HG03095 (cell line): ENCODE measurements around the gene SLCO4A1.

Source experiments
- ATAC-seq: cut with Tn5 transposase; IDR thresholded peaks from one replicate; pipeline ENCODE4 v1.9.1; 2021; ENCODE audit warnings: moderate library complexity; ENCODE audit not compliant: unreplicated experiment

Gene SLCO4A1

DNA sequence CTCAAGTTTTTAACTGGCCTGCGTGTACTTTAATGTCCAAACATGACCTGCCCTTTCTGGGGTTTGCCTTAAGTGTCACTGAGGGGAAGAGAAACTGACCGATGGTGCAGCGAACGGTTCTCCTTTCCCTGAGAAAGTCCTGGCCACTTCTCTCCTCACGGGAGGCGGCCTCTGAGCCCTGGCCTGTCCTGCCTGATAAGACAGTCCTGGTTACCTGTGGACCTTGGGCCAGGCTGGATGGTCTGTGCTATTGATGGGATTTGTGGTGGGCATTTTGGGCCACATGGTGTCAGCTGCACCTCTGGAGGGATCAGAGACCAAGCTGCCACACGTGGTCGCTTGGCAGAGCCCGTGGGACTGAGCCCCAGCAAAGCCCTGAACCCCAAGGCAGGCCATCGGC lies 54.7 kb downstream of the SLCO4A1 start:
- no peak for ATAC-seq

DNA sequence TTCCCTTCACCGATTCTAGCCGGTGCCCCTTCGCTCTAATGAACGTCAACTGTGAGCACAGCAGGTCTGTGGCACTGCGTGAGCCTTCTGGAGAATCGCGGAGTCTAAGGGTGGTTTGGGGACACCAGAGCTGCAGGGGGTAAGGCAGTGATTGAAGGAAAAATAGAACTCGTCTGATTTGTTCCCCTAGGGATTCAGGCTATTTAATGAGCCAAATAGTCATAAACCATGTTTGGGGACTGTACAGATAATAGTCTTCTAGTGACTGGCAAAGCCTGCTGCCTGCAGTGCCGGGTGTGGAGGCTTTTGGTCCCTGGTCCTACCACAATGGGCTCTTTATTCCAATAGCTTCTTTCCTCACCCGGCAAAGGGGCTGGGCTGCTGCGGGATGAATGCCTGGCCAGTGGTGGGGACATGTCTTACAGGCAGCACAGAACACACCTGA lies 55.2 kb downstream of the SLCO4A1 start:
- no peak for ATAC-seq

DNA sequence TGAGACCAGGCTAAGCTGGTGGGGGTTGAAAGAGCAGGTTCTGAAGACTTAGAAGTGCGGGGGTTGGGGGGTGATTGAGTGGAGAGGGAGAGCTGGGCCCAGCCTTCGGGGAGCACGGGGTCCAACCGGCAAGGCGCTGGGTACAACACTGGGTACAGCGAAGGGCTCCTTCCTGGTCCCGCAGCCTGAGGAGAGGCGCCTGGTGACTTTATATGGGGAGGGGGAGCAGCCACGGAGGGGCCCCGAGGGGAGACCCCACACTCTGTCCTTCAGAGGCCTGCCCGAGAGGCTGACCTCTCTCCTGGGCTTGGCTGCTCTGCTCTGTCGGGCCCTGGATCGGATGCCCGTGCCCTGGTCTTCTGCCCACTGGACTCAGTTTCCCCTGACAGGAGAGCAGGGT lies 55.9 kb downstream of the SLCO4A1 start:
- ATAC-seq: no peak

DNA sequence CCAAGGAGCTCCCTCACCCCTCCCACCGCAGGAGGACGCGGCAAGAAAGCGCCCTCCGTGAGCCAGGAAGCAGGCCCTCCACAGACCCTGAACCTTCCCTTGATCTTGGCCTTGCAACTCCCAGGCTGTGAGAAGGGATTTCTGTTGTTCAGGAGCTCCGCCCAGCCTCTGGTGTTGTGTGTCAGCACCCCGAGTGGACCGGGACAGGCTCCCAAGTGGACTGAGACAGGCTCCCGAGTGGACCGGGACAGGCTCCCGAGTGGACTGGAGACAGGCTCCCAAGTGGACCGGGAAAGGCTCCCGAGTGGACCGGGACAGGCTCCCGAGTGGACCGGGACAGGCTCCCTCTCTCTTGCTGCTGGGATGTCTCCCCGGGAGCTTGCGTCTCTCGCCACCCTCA lies 57.0 kb downstream of the SLCO4A1 start:
- no peak for ATAC-seq

DNA sequence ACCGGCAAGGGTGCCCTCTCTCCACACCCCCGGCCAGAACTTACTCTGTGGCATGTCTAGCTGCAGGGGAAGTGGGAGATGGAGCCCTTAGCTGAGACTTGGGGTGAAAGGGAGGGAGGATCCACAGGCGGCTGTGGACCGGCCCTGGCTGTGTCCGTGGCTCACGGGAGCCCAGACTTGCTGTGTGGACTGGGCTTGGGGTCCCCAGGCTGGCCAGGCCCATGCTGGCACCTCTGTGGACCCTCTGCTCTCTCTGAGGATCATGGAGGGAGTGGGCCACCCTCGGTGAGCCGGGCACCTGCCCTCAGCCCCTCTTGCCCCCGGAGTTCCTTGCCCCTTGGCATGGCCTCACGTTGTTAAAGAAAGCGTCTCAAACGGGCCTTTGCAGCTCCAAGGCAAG lies 57.4 kb downstream of the SLCO4A1 start:
- no peak for ATAC-seq

DNA sequence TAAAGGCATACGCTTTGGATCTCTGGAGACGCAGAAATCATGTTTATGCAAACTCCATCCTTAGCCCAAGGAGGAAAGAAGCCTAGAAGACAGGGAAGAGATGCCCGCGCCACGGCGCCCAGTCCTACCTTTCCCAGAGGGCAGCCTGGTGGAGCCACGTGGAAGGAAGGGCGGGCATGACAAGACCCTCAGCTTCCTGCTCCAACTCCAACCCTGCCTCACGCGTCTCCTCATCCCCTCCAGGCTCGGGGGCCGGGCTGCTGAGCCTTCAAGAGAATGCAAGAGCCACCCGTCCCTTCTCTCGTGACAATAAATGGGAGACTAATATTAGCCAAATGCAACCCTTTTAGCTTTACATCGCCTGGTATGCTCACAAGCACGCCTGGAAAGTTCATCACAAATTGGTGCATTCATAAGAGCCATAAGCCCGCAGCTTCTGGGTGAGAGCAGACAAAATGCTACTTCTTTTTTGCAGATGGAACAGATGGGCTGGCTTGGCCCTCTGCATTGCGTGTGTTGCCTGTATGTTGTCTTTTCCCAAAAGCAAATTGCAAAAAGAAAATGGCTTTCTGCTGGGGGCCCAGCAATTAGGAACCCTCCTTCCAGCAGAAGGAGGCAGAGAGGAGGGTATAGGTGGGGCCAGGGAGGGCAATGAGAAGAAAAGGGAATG lies 58.1 kb downstream of the SLCO4A1 start:
- ATAC-seq: no peak

DNA sequence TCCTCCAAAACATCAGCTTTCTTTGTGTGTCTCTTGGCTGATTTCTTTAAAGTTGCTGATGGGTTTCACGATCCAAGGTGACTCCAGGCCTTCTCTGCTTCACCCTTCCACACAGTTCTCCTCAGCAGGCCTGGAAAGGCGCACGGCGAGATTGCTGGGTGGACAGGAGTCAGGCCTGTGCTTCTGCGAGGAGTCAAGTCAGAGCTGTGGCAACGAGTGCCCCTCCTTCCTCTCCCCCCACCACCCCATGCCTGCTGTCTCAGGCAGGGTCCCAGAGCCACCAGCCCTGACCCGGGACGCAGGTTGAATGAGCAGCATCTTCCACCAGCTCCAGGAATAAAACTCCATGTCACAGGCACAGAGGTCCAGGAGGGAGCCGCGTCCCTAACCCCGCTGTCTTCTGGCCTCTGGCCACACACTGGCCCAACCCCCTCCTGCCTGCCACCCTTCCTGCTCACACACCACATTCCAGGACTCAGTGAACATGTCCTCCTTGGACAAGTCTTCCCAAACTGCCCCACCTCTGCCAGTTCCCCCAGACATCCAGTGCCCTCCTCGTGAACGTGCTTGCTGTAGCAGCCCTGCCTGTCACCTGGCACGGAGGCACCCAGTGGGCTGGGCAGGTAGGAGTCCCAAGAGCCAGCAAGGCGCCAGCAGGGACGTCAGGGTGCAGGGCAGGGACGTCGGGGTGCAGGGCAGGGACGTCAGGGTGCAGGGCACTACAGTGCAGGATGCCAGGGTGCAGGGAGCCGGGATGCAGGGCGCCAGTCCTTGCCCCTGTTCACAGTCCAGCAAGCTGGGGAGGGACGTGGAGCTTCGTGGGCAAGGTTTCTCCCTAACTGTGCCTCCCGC lies 59.1 kb downstream of the SLCO4A1 start:
- ATAC-seq: no peak

DNA sequence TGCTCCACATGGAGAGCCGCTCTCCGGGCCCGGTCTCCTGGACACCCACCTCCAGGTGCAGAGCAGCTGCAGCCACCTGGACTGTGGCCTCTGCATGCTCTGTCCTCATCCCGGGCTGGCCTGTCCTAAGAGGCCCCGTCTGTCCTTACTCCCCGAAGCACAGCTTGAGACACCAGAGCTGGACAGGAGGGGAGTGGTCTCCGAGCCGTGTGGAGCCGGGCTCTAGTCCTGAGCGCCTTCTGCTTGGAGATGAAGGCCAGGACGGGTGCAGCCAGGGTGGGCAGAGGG lies 59.7 kb downstream of the SLCO4A1 start:
- no peak for ATAC-seq

DNA sequence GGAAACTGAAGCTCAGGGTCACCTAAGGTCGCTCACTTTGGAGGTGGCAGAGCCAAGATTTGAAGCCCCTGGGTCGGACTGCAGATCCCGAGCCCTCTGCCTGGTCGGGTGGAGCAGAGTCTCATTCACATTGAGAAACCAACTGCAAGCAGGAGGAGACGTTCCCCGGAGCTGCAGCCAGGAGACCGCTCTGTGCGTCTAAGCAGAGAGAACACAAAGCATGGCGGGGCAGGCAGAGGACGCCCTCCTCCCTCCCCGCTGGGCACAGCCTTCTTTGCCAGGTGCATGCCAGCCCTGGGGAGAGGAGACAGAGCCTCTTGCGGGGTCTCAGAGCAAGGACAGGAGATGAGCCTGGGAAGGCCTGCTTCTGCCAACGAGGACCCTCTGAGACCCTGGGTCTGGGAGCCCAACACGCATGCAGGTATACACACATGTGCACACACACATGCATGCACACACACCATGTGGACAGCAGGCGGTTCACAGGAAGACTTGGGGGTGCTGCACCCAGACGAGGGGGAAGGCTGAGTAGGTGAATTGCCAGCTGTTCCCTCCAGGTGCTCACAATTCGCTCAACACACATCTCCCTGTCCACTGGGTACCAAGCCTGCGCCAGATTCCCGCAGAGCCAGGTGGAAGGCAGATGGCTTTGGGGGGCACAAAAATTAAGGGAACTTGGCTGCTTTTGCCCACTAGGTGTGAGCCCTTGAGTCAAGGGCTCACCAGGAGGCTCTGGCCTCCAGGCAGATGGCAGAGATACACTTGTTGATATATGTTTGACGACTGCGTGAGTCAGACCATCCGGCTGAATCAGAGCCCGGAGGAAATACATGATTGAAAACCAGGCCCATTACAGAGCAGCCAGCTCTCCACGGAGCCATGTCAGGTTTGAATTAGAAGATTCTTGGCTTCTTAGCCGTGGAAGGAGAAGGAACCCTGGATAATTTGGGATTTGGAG lies 60.9 kb downstream of the SLCO4A1 start:
- ATAC-seq: no peak

DNA sequence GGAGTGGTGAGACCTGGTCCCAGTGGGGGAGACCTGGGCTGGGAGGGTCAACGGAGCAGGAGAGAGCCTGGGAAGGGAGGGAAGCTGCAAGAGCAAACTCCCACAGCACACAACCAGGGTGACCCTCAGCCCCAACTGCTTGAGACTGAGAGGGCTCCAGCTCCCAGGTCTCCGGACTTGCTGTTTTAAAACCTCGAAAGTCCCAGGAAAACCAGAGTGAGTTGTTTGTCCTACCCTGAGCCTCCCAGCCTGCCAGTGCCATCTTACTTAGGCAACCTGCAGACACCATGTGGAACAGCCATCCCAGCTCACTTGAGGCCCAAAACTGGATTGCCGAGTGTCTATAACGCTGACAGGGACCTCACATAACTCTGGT lies 61.5 kb downstream of the SLCO4A1 start:
- no peak for ATAC-seq

DNA sequence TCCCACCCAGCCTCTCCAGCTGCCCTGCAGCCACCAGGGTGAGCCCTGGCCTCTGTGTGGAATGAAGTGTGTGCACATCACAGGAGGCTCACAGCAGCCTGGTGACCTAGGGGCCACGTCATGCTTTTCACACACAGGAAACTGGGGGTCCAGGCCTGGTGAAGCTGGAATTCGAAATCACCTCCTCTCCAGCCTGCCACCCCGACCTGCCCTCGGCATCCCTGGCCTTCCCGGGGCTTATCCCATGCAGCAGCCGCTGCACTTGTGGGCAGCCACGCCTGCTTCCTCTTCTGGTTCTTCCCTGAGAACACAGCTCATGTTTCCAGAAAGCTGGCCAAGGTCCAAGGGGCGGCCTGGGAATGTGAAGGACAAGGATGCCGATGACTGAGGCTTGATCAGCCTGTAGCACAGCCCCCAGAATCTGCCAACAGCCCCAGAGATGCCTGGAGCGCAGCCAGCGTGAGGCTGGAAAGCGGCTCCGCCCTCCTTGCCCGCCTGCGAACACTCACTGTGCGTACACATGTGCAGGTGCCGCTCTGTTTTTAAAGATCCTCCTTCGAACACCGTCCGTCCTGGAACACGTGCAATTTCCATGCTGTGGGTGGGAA lies 62.1 kb downstream of the SLCO4A1 start:
- no peak for ATAC-seq

DNA sequence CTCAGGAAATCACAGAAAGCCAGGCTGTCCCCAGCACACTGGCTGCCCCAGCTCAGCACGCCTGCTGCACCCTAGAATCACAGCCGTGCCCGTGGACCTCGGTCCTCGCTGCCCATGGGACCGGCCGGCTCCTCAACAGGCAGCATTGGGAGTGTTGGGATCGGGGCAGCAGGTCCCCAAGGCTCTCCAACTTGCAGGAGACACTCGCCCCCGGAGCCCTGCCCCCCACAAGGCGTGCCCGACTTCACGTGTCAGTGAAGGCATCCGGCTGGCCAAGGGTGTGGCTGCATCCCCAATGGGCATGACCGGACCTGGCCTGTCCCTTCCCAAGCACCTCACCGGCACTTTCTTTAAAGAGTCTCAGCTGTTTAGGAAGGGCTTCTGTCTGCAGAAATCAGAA lies 63.3 kb downstream of the SLCO4A1 start:
- no peak for ATAC-seq

DNA sequence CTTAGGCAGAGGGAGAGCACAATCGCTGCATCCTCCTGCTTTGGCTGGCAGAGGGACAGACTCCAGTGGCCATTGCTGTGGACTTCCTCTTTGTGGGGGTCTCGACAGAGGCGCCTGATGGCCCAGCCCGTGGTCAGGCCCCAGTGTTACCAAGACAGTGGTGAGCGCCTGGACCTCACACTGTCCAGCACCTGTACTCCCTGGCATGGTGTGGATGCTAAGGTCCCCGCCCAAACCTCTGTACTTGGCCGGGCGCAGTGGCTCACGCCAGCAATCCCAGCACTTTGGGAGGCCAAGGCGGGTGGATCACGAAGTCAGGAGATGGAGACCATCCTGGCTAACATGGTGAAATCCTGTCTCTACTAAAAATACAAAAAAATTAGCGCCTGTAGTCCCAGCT lies 64.0 kb downstream of the SLCO4A1 start:
- ATAC-seq: no peak

DNA sequence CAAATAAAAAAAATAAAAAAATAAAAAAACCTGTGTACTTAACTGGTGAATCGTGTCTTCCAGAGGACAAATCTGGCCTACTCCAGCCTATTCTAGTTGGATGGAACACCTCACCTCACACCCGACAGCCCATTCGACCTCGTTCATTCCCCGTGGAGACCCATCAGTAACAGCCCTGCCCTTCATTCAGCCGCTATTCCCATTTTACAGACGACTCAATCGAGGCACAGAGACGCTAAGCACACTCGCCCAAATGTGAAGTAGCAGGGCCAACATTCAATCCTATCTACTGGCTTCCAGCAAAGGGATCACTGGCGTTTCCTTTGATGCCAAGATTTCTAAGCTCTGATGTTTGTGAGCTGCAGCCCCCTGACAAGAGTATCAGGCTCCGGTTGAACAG lies 64.6 kb downstream of the SLCO4A1 start:
- ATAC-seq: no peak

DNA sequence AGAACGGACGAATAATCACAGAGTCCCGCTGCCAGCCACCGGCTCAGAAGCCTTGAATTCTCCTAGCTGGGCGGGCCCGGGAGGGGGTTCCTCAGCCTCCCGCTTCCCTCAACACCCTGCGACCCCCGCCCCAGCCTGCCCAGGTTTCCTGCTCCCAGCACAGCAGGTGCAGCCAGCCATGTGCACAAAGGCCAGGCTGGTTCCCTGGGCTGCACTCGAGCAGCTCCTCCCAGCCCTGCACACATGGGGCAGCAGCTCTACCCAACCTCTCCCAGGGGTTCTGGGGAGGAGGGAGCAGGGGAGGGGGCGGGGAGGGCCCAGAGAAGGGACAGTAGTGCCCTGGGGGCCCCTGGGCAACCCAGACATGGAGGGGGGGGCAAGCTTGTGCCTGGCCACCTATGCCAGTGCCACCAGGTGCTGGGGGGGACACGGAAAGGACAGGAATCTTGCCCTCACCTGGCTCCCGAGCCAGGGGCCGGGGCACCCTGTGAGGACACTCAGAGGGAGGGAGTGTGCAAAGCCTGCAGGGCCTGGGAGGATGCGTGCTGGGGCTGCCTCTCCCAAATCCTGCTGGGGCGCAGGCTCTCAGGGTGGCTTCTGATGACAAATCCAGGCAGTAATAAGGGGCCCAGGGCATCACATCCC lies 65.1 kb downstream of the SLCO4A1 start:
- ATAC-seq: no peak

DNA sequence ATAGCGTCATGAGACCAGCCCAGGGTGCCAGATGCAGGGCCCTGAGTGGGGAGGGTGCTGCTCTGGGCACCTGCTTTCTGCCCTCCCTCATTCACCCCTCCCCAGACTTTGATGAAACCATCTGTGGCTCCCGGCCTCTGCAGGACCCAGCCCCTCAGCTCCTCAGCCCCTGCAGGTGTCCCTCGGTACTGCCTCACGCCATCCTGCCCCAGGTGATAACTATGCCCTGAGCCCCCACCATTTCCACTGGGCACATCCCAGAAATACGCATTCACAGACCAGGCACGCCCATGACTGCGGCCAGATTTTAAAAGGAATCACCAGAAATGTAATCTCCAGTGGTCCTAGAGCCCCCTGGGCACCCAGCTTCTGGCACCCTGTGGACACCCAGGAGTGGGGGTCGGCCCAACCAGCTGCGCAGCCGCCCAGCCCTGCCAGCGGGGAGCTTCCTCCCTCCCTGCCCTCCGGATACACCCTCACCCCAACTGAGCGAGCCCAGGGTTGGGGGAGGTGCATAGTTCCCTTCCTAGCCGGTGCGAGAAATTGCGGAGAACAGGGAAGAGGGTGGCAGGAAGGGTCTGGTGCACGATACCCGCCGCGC lies 65.7 kb downstream of the SLCO4A1 start:
- ATAC-seq: no peak

DNA sequence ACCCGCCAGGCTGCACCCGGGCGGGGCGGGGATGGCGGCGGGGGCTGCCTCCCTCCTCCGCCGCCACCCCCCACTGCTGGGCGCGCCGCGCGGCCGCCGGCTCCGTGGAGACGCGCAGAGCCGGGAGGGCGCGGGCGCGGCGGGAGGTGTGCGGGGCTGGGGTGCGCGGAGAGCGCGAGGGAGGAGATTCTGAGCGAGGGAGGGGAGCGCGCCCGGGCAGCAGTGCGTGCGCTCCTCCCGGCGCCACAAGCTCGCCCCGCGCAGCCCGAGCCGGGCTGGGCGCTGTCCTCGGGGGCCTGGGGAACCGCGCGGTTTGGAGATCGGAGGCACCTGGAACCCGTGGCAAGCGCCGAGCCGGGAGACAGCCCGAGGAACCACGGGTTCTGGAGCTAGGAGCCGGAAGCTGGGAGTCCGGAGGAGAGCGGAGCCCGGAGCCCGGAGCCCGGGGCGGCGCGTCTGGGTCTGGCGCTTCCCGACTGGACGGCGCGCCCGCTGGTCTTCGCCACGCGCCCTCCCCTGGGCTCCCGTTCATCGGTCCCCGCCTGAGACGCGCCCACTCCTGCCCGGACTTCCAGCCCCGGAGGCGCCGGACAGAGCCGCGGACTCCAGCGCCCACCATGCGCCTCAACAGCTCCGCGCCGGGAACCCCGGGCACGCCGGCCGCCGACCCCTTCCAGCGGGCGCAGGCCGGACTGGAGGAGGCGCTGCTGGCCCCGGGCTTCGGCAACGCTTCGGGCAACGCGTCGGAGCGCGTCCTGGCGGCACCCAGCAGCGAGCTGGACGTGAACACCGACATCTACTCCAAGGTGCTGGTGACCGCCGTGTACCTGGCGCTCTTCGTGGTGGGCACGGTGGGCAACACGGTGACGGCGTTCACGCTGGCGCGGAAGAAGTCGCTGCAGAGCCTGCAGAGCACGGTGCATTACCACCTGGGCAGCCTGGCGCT lies 66.6 kb downstream of the SLCO4A1 start, which contains the start of gene NTSR1:
NTSR1 (plus strand) TSS at position 246 of the 946 bp plus-strand sequence; CDS start at position 618, 372 bp downstream.
- no peak for ATAC-seq

DNA sequence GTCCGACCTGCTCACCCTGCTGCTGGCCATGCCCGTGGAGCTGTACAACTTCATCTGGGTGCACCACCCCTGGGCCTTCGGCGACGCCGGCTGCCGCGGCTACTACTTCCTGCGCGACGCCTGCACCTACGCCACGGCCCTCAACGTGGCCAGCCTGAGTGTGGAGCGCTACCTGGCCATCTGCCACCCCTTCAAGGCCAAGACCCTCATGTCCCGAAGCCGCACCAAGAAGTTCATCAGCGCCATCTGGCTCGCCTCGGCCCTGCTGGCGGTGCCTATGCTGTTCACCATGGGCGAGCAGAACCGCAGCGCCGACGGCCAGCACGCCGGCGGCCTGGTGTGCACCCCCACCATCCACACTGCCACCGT lies 67.2 kb downstream of the SLCO4A1 start:
- no peak for ATAC-seq

DNA sequence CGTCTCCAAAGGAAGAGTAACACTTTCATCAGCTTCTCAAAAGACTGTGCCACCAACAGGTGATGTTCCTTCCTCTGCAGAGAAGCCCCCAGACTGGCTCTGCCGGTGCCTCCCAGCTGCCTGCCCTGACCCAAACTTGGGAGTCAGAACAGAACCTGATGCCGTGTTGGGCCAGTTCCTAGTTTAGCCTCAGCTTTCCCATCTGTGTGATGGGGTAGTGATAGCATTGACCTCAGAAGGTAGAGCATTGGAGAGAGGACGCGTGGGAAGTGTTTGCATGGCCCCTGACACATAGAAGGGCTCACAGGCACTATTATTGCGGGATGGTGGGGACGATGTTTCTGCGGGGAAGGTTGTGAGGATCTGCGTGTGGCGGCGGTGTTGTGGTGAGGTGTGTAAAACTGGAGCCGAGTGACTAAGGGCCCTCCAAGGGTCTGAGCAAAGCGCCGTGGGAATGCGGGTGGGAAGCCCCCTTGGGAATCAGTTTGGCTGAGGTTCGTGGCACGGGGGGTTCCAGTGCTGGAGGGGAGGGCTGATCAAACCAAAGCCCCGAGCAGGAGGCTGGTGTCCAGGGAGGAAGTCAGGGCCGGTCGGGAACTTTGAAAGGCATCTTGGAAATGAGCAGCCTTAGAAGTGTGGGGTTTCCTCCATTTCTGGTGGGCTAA lies 68.0 kb downstream of the SLCO4A1 start:
- ATAC-seq: no peak
